GM23338 (cell line): Measurements from ENCODE around the gene TPO. TPM values are rescaled to one million over a fixed set of nuclear protein-coding genes. Genes with fewer than 3 reads are reported as not detected.

ENCODE experiments used
- ATAC-seq: fragments of 200-7000 bp; cut with Tn5 transposase; 3 replicates; pipeline ENCODE4 v1.9.1; 2020
- DNase-seq: peaks from one replicate; pipeline ENCODE4 v3.0.0-alpha.2; 2015; ENCODE audit warnings: low spot score
- H2AFZ ChIP-seq: fragments of 200-600 bp; sonication (generic); 2 replicates; pipeline ENCODE4 v1.8.0; 2016; ENCODE audit warnings: antibody characterized with exemption, mild to moderate bottlenecking, moderate library complexity
- H3F3A ChIP-seq: fragments of 200-600 bp; sonication (generic); replicated peaks from 2 replicates; pipeline ENCODE4 v1.8.0; 2017; ENCODE audit warnings: antibody characterized with exemption, mixed run types, low read depth
- H3K27ac ChIP-seq: fragments of 200-600 bp; sonication (generic); 2 replicates; pipeline ENCODE4 v1.6.1; 2016; ENCODE audit warnings: low read depth
- H3K27me3 ChIP-seq: fragments of 200-600 bp; sonication (generic); 2 replicates; pipeline ENCODE4 v1.8.0; 2016; ENCODE audit warnings: mild to moderate bottlenecking, mixed run types, moderate library complexity; ENCODE audit not compliant: insufficient read depth
- H3K36me3 ChIP-seq: fragments of 200-600 bp; sonication (generic); 2 replicates; pipeline ENCODE4 v1.8.0; 2016; ENCODE audit warnings: mild to moderate bottlenecking; ENCODE audit not compliant: insufficient read depth
- H3K4me1 ChIP-seq: fragments of 200-600 bp; sonication (generic); 2 replicates; pipeline ENCODE4 v1.8.0; 2016; ENCODE audit warnings: mild to moderate bottlenecking, moderate library complexity; ENCODE audit not compliant: insufficient read depth
- H3K4me2 ChIP-seq: fragments of 200-600 bp; sonication (generic); 2 replicates; pipeline ENCODE4 v1.7.1; 2017; ENCODE audit warnings: mixed run types
- H3K4me3 ChIP-seq: fragments of 200-600 bp; sonication (generic); 2 replicates; pipeline ENCODE4 v1.6.1; 2016; ENCODE audit warnings: mixed run types
- H3K79me2 ChIP-seq: fragments of 200-600 bp; sonication (generic); replicated peaks from 2 replicates; pipeline ENCODE4 v1.8.0; 2017; ENCODE audit warnings: mild to moderate bottlenecking; ENCODE audit not compliant: insufficient read depth
- H3K9me2 ChIP-seq: fragments of 200-600 bp; sonication (generic); 2 replicates; pipeline ENCODE4 v1.8.0; 2017; ENCODE audit not compliant: insufficient read depth
- H4K20me1 ChIP-seq: fragments of 200-600 bp; sonication (generic); replicated peaks from 2 replicates; pipeline ENCODE4 v1.8.0; 2017; ENCODE audit warnings: mild to moderate bottlenecking; ENCODE audit not compliant: insufficient read depth
- H3K27ac Mint-ChIP-seq: 2 replicates; pipeline ENCODE4 v1.8.0; 2020; ENCODE audit warnings: inconsistent platforms, mild to moderate bottlenecking, moderate library complexity, mixed read lengths
- H3K27me3 Mint-ChIP-seq: 3 replicates; pipeline ENCODE4 v1.8.0; 2022; ENCODE audit warnings: low read depth, mild to moderate bottlenecking, moderate library complexity, mixed read lengths, inconsistent platforms; ENCODE audit not compliant: insufficient read depth, poor library complexity
- H3K36me3 Mint-ChIP-seq: 3 replicates; pipeline ENCODE4 v1.8.0; 2021; ENCODE audit warnings: low read depth, mild to moderate bottlenecking, inconsistent platforms, moderate library complexity, mixed read lengths
- H3K4me1 Mint-ChIP-seq: 3 replicates; pipeline ENCODE4 v1.8.0; 2020; ENCODE audit warnings: mild to moderate bottlenecking, inconsistent platforms, mixed read lengths
- H3K4me3 Mint-ChIP-seq: 3 replicates; pipeline ENCODE4 v1.8.0; 2021; ENCODE audit warnings: moderate library complexity, mild to moderate bottlenecking, inconsistent platforms, mixed read lengths
- H3K9me3 Mint-ChIP-seq: 3 replicates; pipeline ENCODE4 v1.8.0; 2020; ENCODE audit warnings: moderate library complexity, mild to moderate bottlenecking, inconsistent platforms, mixed read lengths
- CREB1 ChIP-seq: fragments of 250-450 bp; sonication (Bioruptor Pico); IDR thresholded peaks from 2 replicates; pipeline ENCODE4 v1.5.0; 2020; ENCODE audit warnings: low read depth, mild to moderate bottlenecking, moderate library complexity
- ETS1 ChIP-seq: IDR thresholded peaks from 2 replicates; pipeline ENCODE4 v1.6.1; 2016; ENCODE audit warnings: antibody characterized with exemption
- EZH2 ChIP-seq: fragments of 200-600 bp; sonication (generic); IDR thresholded peaks from one replicate; pipeline ENCODE4 v1.8.0; 2017; ENCODE audit warnings: antibody characterized with exemption, mild to moderate bottlenecking, low read depth; ENCODE audit not compliant: unreplicated experiment
- JUNB ChIP-seq: IDR thresholded peaks from one replicate; pipeline ENCODE4 v1.6.1; 2016; ENCODE audit warnings: antibody characterized with exemption; ENCODE audit not compliant: unreplicated experiment
- NANOG ChIP-seq: IDR thresholded peaks from 2 replicates; pipeline ENCODE4 v1.6.1; 2016; ENCODE audit warnings: antibody characterized with exemption, borderline replicate concordance
- ZNF462 ChIP-seq: fragments of 250-450 bp; sonication (Bioruptor Pico); IDR thresholded peaks from 2 replicates; pipeline ENCODE4 v1.5.0; 2020; ENCODE audit warnings: mild to moderate bottlenecking, moderate library complexity
- polyA plus RNA-seq: library from polyadenylated mRNA; unstranded; fragments of >200 nt; fragmentation: Nextera tagmentation; extraction: Ambion mirVana; gene quantifications from 2 replicates; pipeline ENCODE4 v1.2.1, GENCODE V29; 2016
- total RNA-seq: library from RNA; depleted of rRNA; stranded (reverse); fragments of >200 nt; shearing (Covaris generic); gene quantifications from 2 replicates; pipeline ENCODE4 v1.2.3, GENCODE V29; 2014

Gene TPO
- total and polyA plus RNA-seq, 2 experiments from 2014 or later: 0.74 TPM; not detected in 1

GRCh38 chr2:1479346-1479745, 66.1 kb downstream of the TPO start:
- Mint-ChIP-seq H3K4me3 (no peak overlapping the region), H3K36me3 (peaks cover 6% of the 10 kb centered on the region; the same call in 2 of the 3 replicates), H3K9me3 (peaks cover 8% of the 10 kb centered on the region), H3K4me1 (peaks cover 8% of the 10 kb centered on the region), H3K27me3 (peaks cover 5% of the 10 kb centered on the region), H3K27ac (no peak overlapping the region)
- ATAC-seq (no peak), DNase-seq (no peak)
- no peak overlapping the region for H3K27ac ChIP-seq
- TF ChIP-seq JUNB: no peak
- no peak for TF ChIP-seq ETS1
- no peak for TF ChIP-seq CREB1 (CRISPR knock-in tag)
- TF ChIP-seq ZNF462: no peak
- no peaks in the 10 kb centered on the region for H3K27me3 ChIP-seq
- H3F3A ChIP-seq: no peaks in the 10 kb centered on the region
- no peak overlapping the region for H3K4me2 ChIP-seq
- no peak overlapping the region for H2AFZ ChIP-seq
- H4K20me1 ChIP-seq: no peaks in the 10 kb centered on the region
- H3K36me3 ChIP-seq: no peaks in the 10 kb centered on the region
- H3K9me2 ChIP-seq: no peaks in the 10 kb centered on the region
- H3K79me2 ChIP-seq: no peaks in the 10 kb centered on the region
- H3K4me3 ChIP-seq: no peak overlapping the region
- H3K4me1 ChIP-seq: peaks cover 9% of the 10 kb centered on the region

- H3K36me3 Mint-ChIP-seq: peaks cover 6% of the 10 kb centered on the region; the same call in 2 of the 3 replicates
- no peak overlapping the region for H3K4me2 ChIP-seq
- no peaks in the 10 kb centered on the region for H4K20me1 ChIP-seq
- peaks cover 5% of the 10 kb centered on the region for H3K27me3 Mint-ChIP-seq
- H3K4me1 ChIP-seq: no peaks in the 10 kb centered on the region
- H3K4me3 Mint-ChIP-seq: no peak overlapping the region
- peaks cover 8% of the 10 kb centered on the region for H3K9me3 Mint-ChIP-seq
- no peak overlapping the region for H2AFZ ChIP-seq
- H3K27ac Mint-ChIP-seq: no peak overlapping the region
- no peaks in the 10 kb centered on the region for H3K4me1 Mint-ChIP-seq
- H3K79me2 ChIP-seq: no peaks in the 10 kb centered on the region
- H3K9me2 ChIP-seq: no peaks in the 10 kb centered on the region
- H3F3A ChIP-seq: no peaks in the 10 kb centered on the region
- no peak overlapping the region for H3K27ac ChIP-seq
- no peak overlapping the region for H3K4me3 ChIP-seq
- ATAC-seq (no peak), DNase-seq (no peak)
- H3K27me3 ChIP-seq: no peaks in the 10 kb centered on the region
- no peaks in the 10 kb centered on the region for H3K36me3 ChIP-seq
- TF ChIP-seq EZH2 (no peak), ZNF462 (no peak), NANOG (no peak)
Observed at GRCh38 chr2:1480671-1481076, 67.4 kb downstream of the TPO start.
